ENCODE data around the gene FRS2.

DNA sequence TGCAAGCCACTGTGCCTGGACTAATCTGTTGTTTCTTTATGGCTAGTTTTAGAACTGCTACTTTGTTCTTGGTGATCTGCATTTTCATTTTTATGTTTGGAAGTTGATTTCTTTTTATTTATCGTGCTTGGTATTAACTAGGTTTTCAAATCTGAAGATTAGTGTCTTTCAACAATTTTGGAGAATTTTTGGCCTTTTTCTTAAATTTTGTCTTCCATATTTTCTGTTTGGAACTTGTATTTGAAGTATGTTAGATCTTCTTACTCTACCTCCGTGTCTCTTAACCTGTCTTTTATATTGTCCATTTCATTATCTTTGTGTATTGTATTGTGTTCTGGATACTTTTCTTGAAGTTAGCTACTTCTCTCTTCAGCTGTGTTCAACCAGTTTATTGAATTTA is 9.5 kb downstream of the FRS2 start:
- no peak for TF ChIP-seq CTCF (IDR thresholded peaks at IDR 0.05)
- no peak for TF ChIP-seq POLR2A (IDR thresholded peaks at IDR 0.05)

All from esophagus squamous epithelium (tissue), 4 donors.